H1 (cell line): ENCODE data around the gene ZNF277. TPM values are rescaled to one million over a fixed set of nuclear protein-coding genes. Genes with fewer than 3 reads are reported as not detected.

Experiments used
- CTCF ChIA-PET: fragments of 300-600 bp; sonication (Branson Sonifier 250); formaldehyde crosslinking; loops from one replicate; lab custom pipeline; 2021; ENCODE audit not compliant: partially characterized antibody; lab: Charles Lee
- POLR2A ChIA-PET: fragments of 300-600 bp; sonication (Branson Sonifier 250); formaldehyde crosslinking; loops from one replicate; lab custom pipeline; 2021; ENCODE audit warnings: inconsistent platforms; ENCODE audit not compliant: partially characterized antibody; lab: Charles Lee
- DNase-seq, 2 experiments: peaks; one replicate each; pipeline versions ENCODE4 v3.0.0 to v3.0.0-alpha.2; 2010 to 2022; ENCODE audit warnings: low spot score in 2 of 2, low read depth in 1 of 2, mixed read lengths in 1 of 2
- FAIRE-seq: peaks from 2 replicates; lab custom pipeline; 2011; peaks lifted over from hg19 to GRCh38; lab: Jason Lieb, UNC
- H2AFZ ChIP-seq: 2 replicates; pipeline ENCODE4 v1.8.1; 2012; ENCODE audit warnings: low read length, inconsistent platforms
- H2AK5ac ChIP-seq: 2 replicates; pipeline ENCODE4 v1.6.1; 2013; ENCODE audit warnings: low read depth, low read length
- H2BK120ac ChIP-seq: replicated peaks from 2 replicates; pipeline ENCODE3; 2013; ENCODE audit warnings: low read depth, low read length, inconsistent platforms
- H2BK12ac ChIP-seq: 2 replicates; pipeline ENCODE4 v1.6.1; 2013; ENCODE audit warnings: low read depth, low read length
- H2BK15ac ChIP-seq: 2 replicates; pipeline ENCODE4 v1.6.1; 2013; ENCODE audit warnings: low read length
- H2BK20ac ChIP-seq: 2 replicates; pipeline ENCODE4 v1.6.1; 2013; ENCODE audit warnings: low read length
- H2BK5ac ChIP-seq: 2 replicates; pipeline ENCODE4 v1.6.1; 2013; ENCODE audit warnings: low read depth, low read length
- H3K14ac ChIP-seq: 2 replicates; pipeline ENCODE4 v1.6.1; 2013; ENCODE audit warnings: inconsistent platforms; ENCODE audit not compliant: insufficient read length
- H3K18ac ChIP-seq: 2 replicates; pipeline ENCODE4 v1.6.1; 2013; ENCODE audit warnings: low read length; ENCODE audit errors: extremely low read depth
- H3K23ac ChIP-seq: 2 replicates; pipeline ENCODE4 v1.6.1; 2013; ENCODE audit warnings: inconsistent platforms; ENCODE audit not compliant: insufficient read length
- H3K23me2 ChIP-seq: 2 replicates; pipeline ENCODE4 v1.6.1; 2013; ENCODE audit warnings: low read depth, low read length
- H3K27ac ChIP-seq: 2 replicates; pipeline ENCODE4 v1.6.1; 2011; ENCODE audit warnings: low read depth, low read length, inconsistent platforms
- H3K27me3 ChIP-seq, 4 experiments: replicated peaks in 1 of 4; 1 replicate in 1 of 4; 2 replicates in 3 of 4; pipeline versions ENCODE4 v1.6.1 to v1.8.1; 2011 to 2013; ENCODE audit warnings: low read length in 3 of 4, mild to moderate bottlenecking in 3 of 4, inconsistent platforms in 2 of 4, mixed read lengths in 2 of 4, moderate library complexity in 1 of 4; ENCODE audit not compliant: control insufficient read depth in 3 of 4, insufficient read depth in 3 of 4; ENCODE audit errors: extremely low read depth in 1 of 4
- H3K36me3 ChIP-seq, 4 experiments: 2 replicates each; pipeline versions ENCODE4 v1.6.1 to v1.8.1; 2011 to 2013; ENCODE audit warnings: mild to moderate bottlenecking in 4 of 4, low read length in 3 of 4, moderate library complexity in 2 of 4, control low read depth in 1 of 4, inconsistent platforms in 1 of 4; ENCODE audit not compliant: insufficient read depth in 4 of 4, control insufficient read depth in 2 of 4
- H3K4ac ChIP-seq: replicated peaks from 2 replicates; pipeline ENCODE3; 2013; ENCODE audit warnings: low read length, low read depth, mixed read lengths, inconsistent platforms; ENCODE audit not compliant: insufficient read length
- H3K4me1 ChIP-seq, 4 experiments: replicated peaks in 1 of 4; 1 replicate in 1 of 4; 2 replicates in 3 of 4; pipeline versions ENCODE4 v1.6.1 to v1.8.1; 2011 to 2013; ENCODE audit warnings: low read length in 3 of 4, inconsistent platforms in 2 of 4, mixed read lengths in 1 of 4; ENCODE audit not compliant: insufficient read depth in 4 of 4, control insufficient read depth in 3 of 4
- H3K4me2 ChIP-seq, 2 experiments: 2 replicates each; pipeline versions ENCODE4 v1.6.1 to v1.8.1; 2011 to 2013; ENCODE audit warnings: low read depth in 2 of 2, low read length in 2 of 2, control low read depth in 1 of 2, inconsistent platforms in 1 of 2, mild to moderate bottlenecking in 1 of 2; ENCODE audit not compliant: insufficient read depth in 1 of 2
- H3K4me3 ChIP-seq, 4 experiments: fragments of 200-600, 300-600 bp in 1 of 4; sonication (generic), shearing (Covaris generic), sonication (Bioruptor Twin) in 1 of 4; 2 replicates each; pipeline versions ENCODE4 v1.5.1 to v1.8.1; 2011 to 2016; ENCODE audit warnings: low read length in 4 of 4, low read depth in 3 of 4, control low read depth in 2 of 4, inconsistent platforms in 2 of 4, mild to moderate bottlenecking in 2 of 4, mixed read lengths in 1 of 4, moderate library complexity in 1 of 4; ENCODE audit not compliant: insufficient read depth in 2 of 4; ENCODE audit errors: extremely low read depth in 1 of 4
- H3K56ac ChIP-seq: replicated peaks from 2 replicates; pipeline ENCODE3; 2013; ENCODE audit warnings: low read depth, mild to moderate bottlenecking, mixed read lengths, low read length, inconsistent platforms; ENCODE audit not compliant: insufficient read length
- H3K79me1 ChIP-seq: 2 replicates; pipeline ENCODE4 v1.6.1; 2013; ENCODE audit warnings: low read depth, low read length, control low read depth
- H3K79me2 ChIP-seq, 2 experiments: 2 replicates each; pipeline versions ENCODE4 v1.6.1 to v1.8.1; 2012 to 2013; ENCODE audit warnings: low read length in 2 of 2, mild to moderate bottlenecking in 2 of 2, inconsistent platforms in 1 of 2; ENCODE audit not compliant: insufficient read depth in 2 of 2, control insufficient read depth in 1 of 2
- H3K9ac ChIP-seq, 4 experiments: replicated peaks in 1 of 4; 1 replicate in 1 of 4; 2 replicates in 3 of 4; pipeline versions ENCODE4 v1.6.1 to v1.8.1; 2011 to 2013; ENCODE audit warnings: low read depth in 3 of 4, low read length in 3 of 4, control low read depth in 2 of 4, mild to moderate bottlenecking in 2 of 4, moderate library complexity in 2 of 4, inconsistent platforms in 1 of 4; ENCODE audit errors: extremely low read depth in 1 of 4
- H3K9me3 ChIP-seq, 2 experiments: 2 replicates each; pipeline versions ENCODE4 v1.6.1 to v1.8.1; 2012 to 2013; ENCODE audit warnings: mild to moderate bottlenecking in 2 of 2, moderate library complexity in 2 of 2, control low read depth in 1 of 2, inconsistent platforms in 1 of 2, low read depth in 1 of 2, low read length in 1 of 2, mixed read lengths in 1 of 2; ENCODE audit not compliant: insufficient read depth in 2 of 2
- H4K20me1 ChIP-seq, 2 experiments: replicated peaks in 1 of 2; 2 replicates each; pipeline versions ENCODE3 to v1.8.1; 2011 to 2013; ENCODE audit warnings: inconsistent platforms in 2 of 2, low read length in 2 of 2, mild to moderate bottlenecking in 1 of 2; ENCODE audit not compliant: insufficient read depth in 2 of 2, control insufficient read depth in 1 of 2
- H4K5ac ChIP-seq: 2 replicates; pipeline ENCODE4 v1.6.1; 2013; ENCODE audit warnings: low read length, low read depth, mixed read lengths, inconsistent platforms; ENCODE audit not compliant: insufficient read length
- H4K8ac ChIP-seq: 2 replicates; pipeline ENCODE4 v1.8.0; 2013; ENCODE audit warnings: mild to moderate bottlenecking, moderate library complexity, low read length, inconsistent platforms; ENCODE audit not compliant: insufficient read depth; ENCODE audit errors: extremely low read depth
- H4K91ac ChIP-seq: replicated peaks from 2 replicates; pipeline ENCODE3; 2013; ENCODE audit warnings: low read length, mixed read lengths, inconsistent platforms; ENCODE audit not compliant: insufficient read length
- BACH1 ChIP-seq: IDR thresholded peaks from 2 replicates; pipeline ENCODE4 v1.6.1; 2012; ENCODE audit warnings: low read length, improper control_type of control experiment
- BCL11A ChIP-seq, 2 experiments: IDR thresholded peaks; one replicate each; pipeline ENCODE4 v1.6.1; 2011; ENCODE audit warnings: low read depth in 2 of 2, low read length in 2 of 2, mild to moderate bottlenecking in 2 of 2
- CHD1 ChIP-seq: IDR thresholded peaks from 2 replicates; pipeline ENCODE4 v1.6.1; 2012; ENCODE audit warnings: low read depth, low read length, improper control_type of control experiment
- KDM5A ChIP-seq: fragments of 200-600 bp; IDR thresholded peaks from 2 replicates; pipeline ENCODE4 v1.7.1; 2012; ENCODE audit warnings: mild to moderate bottlenecking, low read length, inconsistent platforms, mixed read lengths
- MAX ChIP-seq: IDR thresholded peaks from 2 replicates; pipeline ENCODE4 v1.6.1; 2012; ENCODE audit warnings: inconsistent platforms
- NRF1 ChIP-seq: IDR thresholded peaks from 2 replicates; pipeline ENCODE4 v1.6.1; 2011; ENCODE audit warnings: mild to moderate bottlenecking, low read depth, low read length, improper control_type of control experiment
- POLR2AphosphoS5 ChIP-seq: IDR thresholded peaks from 2 replicates; pipeline ENCODE4 v1.6.1; 2011; ENCODE audit warnings: low read depth, low read length
- RNF2 ChIP-seq: fragments of 200-900, 300-1000 bp; sonication (generic); IDR thresholded peaks from 2 replicates; pipeline ENCODE4 v1.7.1; 2016; ENCODE audit warnings: borderline replicate concordance, low read depth, mild to moderate bottlenecking, antibody characterized with exemption, low read length; ENCODE audit not compliant: poor library complexity, severe bottlenecking; ENCODE audit errors: missing control alignments
- SUZ12 ChIP-seq: fragments of 200-600 bp; sonication (generic); IDR thresholded peaks from 2 replicates; pipeline ENCODE4 v1.6.1; 2012; ENCODE audit warnings: mild to moderate bottlenecking, inconsistent platforms, low read length, moderate library complexity, mixed read lengths
- TAF1 ChIP-seq: IDR thresholded peaks from 2 replicates; pipeline ENCODE4 v1.6.1; 2011; ENCODE audit warnings: mild to moderate bottlenecking, low read depth, low read length
- TEAD4 ChIP-seq: IDR thresholded peaks from 2 replicates; pipeline ENCODE4 v1.6.1; 2012; ENCODE audit warnings: low read depth, low read length, inconsistent platforms, mixed read lengths
- WGBS, 2 experiments: shearing (Covaris generic) in 1 of 2; methylation state at CpG; one replicate each; pipeline versions ENCODE4 v1.1.6 to v1.1.7; 2013 to 2015; ENCODE audit warnings: low lambda C conversion rate in 2 of 2, mixed read lengths in 2 of 2, inconsistent platforms in 1 of 2, low coverage in 1 of 2, missing lambda C conversion rate in 1 of 2; ENCODE audit not compliant: insufficient replicate concordance in 2 of 2, insufficient coverage in 1 of 2, insufficient read length in 1 of 2; ENCODE audit errors: extremely low coverage in 1 of 2, missing lambda C conversion rate in 1 of 2; 5-methylcytosine and 5-hydroxymethylcytosine counted together
- polyA plus RNA-seq, 7 experiments: library from polyadenylated mRNA; depleted of rRNA in 3 of 7; stranded (reverse) in 5 of 7; unstranded in 2 of 7; fragments of >200 nt in 5 of 7; fragments of 200-250 nt in 2 of 7; gene quantifications; 1 replicate in 5 of 7; 2 replicates in 1 of 7; 4 replicates in 1 of 7; pipeline versions ENCODE4 v1.2.1 to v1.2.3, GENCODE V29; 2011 to 2013; ENCODE audit warnings: missing spikeins in 2 of 7, mixed read lengths in 2 of 7
- total RNA-seq: library from RNA; stranded (reverse); fragmentation: NEBNext Ultra II Directional; extraction: Animal tissue kit (Norgen Biotek cat#: 25700); gene quantifications from 2 replicates; pipeline ENCODE4 v1.2.1, GENCODE V29; 2021

Gene ZNF277
- total and polyA plus RNA-seq, 2 of the 8 experiments (the other 6 are each of a cell fraction or from before 2014, with no cell fraction given), result 5.1 to 21.7 TPM

- Histone ChIP-seq H3K9me3 (no peaks in the 10 kb centered on the region; a peak in 1 of 4 replicates), H3K56ac (no peak overlapping the region), H3K14ac (no peak overlapping the region), H3K9ac (no peak overlapping the region), H2BK15ac (no peak overlapping the region), H3K4ac (no peak overlapping the region), H3K27ac (no peak overlapping the region), H2AFZ (no peak overlapping the region), H2BK20ac (no peak overlapping the region), H4K20me1 (peaks cover 2 to 7% of the 10 kb centered on the region in 2 experiments), H3K79me1 (no peaks in the 10 kb centered on the region; the same call in 1 of the 2 replicates), H3K4me1 (peaks cover 0 to 9% (median 4%) of the 10 kb centered on the region in 4 experiments; a peak in 4 of 7 replicates), H3K23me2 (no peaks in the 10 kb centered on the region), H4K5ac (no peak overlapping the region), H2BK120ac (no peak overlapping the region), H4K91ac (no peak overlapping the region), H3K79me2 (peaks cover 0 to 70% of the 10 kb centered on the region in 2 experiments; a peak in 2 of 4 replicates), H3K23ac (no peak overlapping the region), H3K18ac (no peak overlapping the region), H2BK12ac (no peak overlapping the region), H3K4me3 (no peak overlapping the region), H2AK5ac (no peak overlapping the region), H2BK5ac (no peak overlapping the region), H3K27me3 (peaks cover 0 to 2% (median 0%) of the 10 kb centered on the region in 4 experiments; a peak in 1 of 7 replicates), H3K4me2 (no peak overlapping the region), H3K36me3 (no peaks in the 10 kb centered on the region), H4K8ac (no peak overlapping the region)
- TF ChIP-seq TEAD4 (no peak), POLR2AphosphoS5 (no peak), SUZ12 (no peak), NRF1 (no peak), RNF2 (no peak), TAF1 (no peak), CHD1 (no peak), BCL11A (IDR thresholded peaks at IDR 0.05; ENCODE audit: low read depth in 2 of 2, low read length in 2 of 2) (no peak), MAX (no peak), KDM5A (no peak), BACH1 (no peak)
- ChIA-PET CTCF (interaction anchor here (0.7 to 3.9 kb wide), 5 partner anchors 10 to 480 kb away, joined by 3 to 18 read pairs (median 5); no protein-coding TSS in a partner anchor), POLR2A (no interaction called here)
- DNase-seq (no peak), FAIRE-seq (no peak)
- WGBS, 2 experiments, result 79% methylated on average over 4 of the region's 4 CpGs; no CpG with 5 or more reads in 1 of the 2 experiments
These were observed 9.3 kb downstream of the ZNF277 start for GRCh38 chr7:112215787-112216186.
